Esophagus muscularis mucosa (tissue), 4 donors: ENCODE results near the gene ITPR2. TPM values are rescaled to one million over a fixed set of nuclear protein-coding genes. Genes with fewer than 3 reads are reported as not detected.
A peak's percentile ranks its signal among the peaks of the same experiment; 100 is the strongest.

Experiments
- DNase-seq: peaks from one replicate; pipeline ENCODE4 v3.0.0-alpha.2; 2017; ENCODE audit errors: extremely low spot score
- H3K27ac ChIP-seq, 4 donors: fragments of 200-600 bp; sonication (generic); replicated peaks in 1 of 4; 1 replicate in 3 of 4; 2 replicates in 1 of 4; pipeline ENCODE4 v1.5.1; 2016 to 2019; ENCODE audit warnings: mild to moderate bottlenecking in 1 of 4
- H3K27me3 ChIP-seq, 4 donors: fragments of 200-600 bp; sonication (generic); one replicate each; pipeline versions ENCODE4 v1.5.1 to v1.6.0; 2016 to 2019
- H3K36me3 ChIP-seq, 4 donors: fragments of 200-600 bp; sonication (generic); one replicate each; pipeline ENCODE4 v1.5.1; 2016 to 2019
- H3K4me1 ChIP-seq, 4 donors: fragments of 200-600 bp; sonication (generic); one replicate each; pipeline ENCODE4 v1.5.1; 2016 to 2019
- H3K4me3 ChIP-seq, 4 donors: fragments of 200-600 bp; sonication (generic); 1 replicate in 2 of 4; 2 replicates in 2 of 4; pipeline ENCODE4 v1.5.1; 2016 to 2019; ENCODE audit warnings: mild to moderate bottlenecking in 4 of 4, moderate library complexity in 1 of 4
- H3K9me3 ChIP-seq, 4 donors: fragments of 200-600 bp; sonication (generic); 1 replicate in 3 of 4; 2 replicates in 1 of 4; pipeline ENCODE4 v1.5.1; 2016 to 2019
- EP300 ChIP-seq: sonication (generic); formaldehyde crosslinking; IDR thresholded peaks from one replicate; pipeline ENCODE4 v1.6.1; 2017; ENCODE audit warnings: antibody characterized with exemption
- POLR2A ChIP-seq: fragments of 450-650 bp; IDR thresholded peaks from one replicate; pipeline ENCODE4 v1.6.1; 2017; ENCODE audit warnings: antibody characterized with exemption, moderate library complexity, mild to moderate bottlenecking, low read depth
- POLR2AphosphoS5 ChIP-seq, 2 donors: sonication (generic); formaldehyde crosslinking; IDR thresholded peaks; one replicate each; pipeline ENCODE4 v1.6.1; 2017; ENCODE audit warnings: antibody characterized with exemption in 2 of 2
- WGBS: methylation state at CpG from one replicate; pipeline ENCODE4 v1.1.5; 2018; 5-methylcytosine and 5-hydroxymethylcytosine counted together
- intact Hi-C: fragments of 100-400 bp; cut with DNase I; formaldehyde crosslinking; loops from one replicate; pipeline ENCODE4 v1.15.1; 2023
- total RNA-seq, 4 donors: library from RNA; depleted of rRNA; stranded (reverse); fragments of >200 nt; gene quantifications; one replicate each; pipeline versions ENCODE4 v1.1.0 to v1.2.1, GENCODE V29; 2016
- TF ChIP-seq, protein P1 (sequence below), 3 experiments: fragments of 200-600 bp in 2 of 3; fragments of 450-650 bp in 1 of 3; sonication (generic) in 2 of 3; IDR thresholded peaks; one replicate each; pipeline ENCODE4 v1.5.1; 2017 to 2019; ENCODE audit warnings: antibody characterized with exemption in 3 of 3, mild to moderate bottlenecking in 2 of 3, moderate library complexity in 1 of 3

Gene ITPR2
- total RNA-seq, 4 donors from 2014 or later = 23.7 to 26.6 (median 25.4) TPM

DNA sequence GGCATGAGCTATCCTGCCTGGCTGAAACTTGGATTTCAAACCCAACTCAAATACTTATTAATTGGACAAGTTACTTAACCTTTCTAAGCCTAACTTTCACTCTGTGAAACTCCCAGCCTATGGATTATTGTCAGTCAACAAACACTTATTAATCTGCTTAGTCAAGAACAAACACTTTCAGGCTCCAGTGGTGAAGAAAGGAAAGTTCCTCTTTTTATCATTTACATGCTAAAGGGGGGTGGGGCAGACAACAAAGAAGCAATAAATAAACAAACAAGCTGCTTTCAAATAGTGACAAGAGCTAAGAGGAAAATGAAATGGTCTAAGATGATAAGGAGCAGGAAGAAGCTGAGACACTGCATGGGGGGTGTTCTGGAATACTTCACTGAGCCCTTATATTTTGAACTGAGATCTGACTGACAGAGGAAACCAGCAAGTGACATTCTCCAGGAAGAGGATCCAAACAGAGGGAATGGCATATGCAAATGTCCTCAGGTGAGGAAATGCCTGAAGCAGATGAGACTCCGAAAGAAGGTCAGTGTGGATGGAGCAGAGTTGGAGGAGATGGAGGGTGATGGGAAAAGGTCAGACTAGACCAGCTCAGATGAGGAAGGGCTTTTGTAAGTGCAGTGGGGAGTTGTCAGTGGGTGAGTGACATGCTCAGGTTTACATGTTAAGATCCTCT is 259.6 kb downstream of the ITPR2 start:
- TF ChIP-seq EP300 = no peak
- TF ChIP-seq POLR2A = no peak
- TF ChIP-seq, protein P1, sequence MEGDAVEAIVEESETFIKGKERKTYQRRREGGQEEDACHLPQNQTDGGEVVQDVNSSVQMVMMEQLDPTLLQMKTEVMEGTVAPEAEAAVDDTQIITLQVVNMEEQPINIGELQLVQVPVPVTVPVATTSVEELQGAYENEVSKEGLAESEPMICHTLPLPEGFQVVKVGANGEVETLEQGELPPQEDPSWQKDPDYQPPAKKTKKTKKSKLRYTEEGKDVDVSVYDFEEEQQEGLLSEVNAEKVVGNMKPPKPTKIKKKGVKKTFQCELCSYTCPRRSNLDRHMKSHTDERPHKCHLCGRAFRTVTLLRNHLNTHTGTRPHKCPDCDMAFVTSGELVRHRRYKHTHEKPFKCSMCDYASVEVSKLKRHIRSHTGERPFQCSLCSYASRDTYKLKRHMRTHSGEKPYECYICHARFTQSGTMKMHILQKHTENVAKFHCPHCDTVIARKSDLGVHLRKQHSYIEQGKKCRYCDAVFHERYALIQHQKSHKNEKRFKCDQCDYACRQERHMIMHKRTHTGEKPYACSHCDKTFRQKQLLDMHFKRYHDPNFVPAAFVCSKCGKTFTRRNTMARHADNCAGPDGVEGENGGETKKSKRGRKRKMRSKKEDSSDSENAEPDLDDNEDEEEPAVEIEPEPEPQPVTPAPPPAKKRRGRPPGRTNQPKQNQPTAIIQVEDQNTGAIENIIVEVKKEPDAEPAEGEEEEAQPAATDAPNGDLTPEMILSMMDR (IDR thresholded peaks at IDR 0.05) = no peak
- TF ChIP-seq POLR2AphosphoS5 (IDR thresholded peaks at IDR 0.05) = no peak

DNA sequence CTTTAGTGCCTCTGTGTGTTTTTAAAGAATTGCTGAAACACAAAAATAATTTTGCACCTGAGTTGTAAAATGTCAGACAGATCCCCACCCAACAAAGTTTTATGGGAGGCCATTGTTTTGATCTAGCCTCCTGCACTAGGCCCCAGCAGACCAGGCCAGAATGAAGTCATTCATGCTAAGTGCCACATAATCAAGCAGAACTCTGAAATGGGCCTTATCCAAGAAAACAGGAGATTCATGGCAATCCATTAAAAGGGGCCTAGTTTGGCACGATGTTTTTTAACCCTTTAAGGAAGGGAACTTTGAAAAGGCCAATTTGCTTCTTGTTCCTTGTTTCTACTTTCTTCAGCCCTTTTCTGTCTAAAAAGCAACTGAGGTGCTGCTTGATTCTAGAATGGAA is 260.9 kb downstream of the ITPR2 start:
- TF ChIP-seq, protein P1 (IDR thresholded peaks at IDR 0.05) = no peak
- TF ChIP-seq POLR2A = no peak
- no peak for TF ChIP-seq POLR2AphosphoS5 (IDR thresholded peaks at IDR 0.05)
- no peak for TF ChIP-seq EP300
- intact Hi-C loops = no loop called here
- Histone ChIP-seq H3K36me3 (peaks cover 0 to 9% (median 3%) of the 10 kb centered on the region in 4 donors), H3K4me3 (no peak overlapping the region), H3K27me3 (no peaks in the 10 kb centered on the region), H3K27ac (no peak overlapping the region), H3K9me3 (no peaks in the 10 kb centered on the region), H3K4me1 (peaks cover 0 to 3% (median 2%) of the 10 kb centered on the region in 4 donors)
- 44% methylated on average over 1 of the region's 1 CpG for WGBS
- DNase-seq = peak; percentile 45

More for the DNA sequence above, 259.6 kb downstream of the ITPR2 start:
- H3K4me3 ChIP-seq = no peak overlapping the region
- H3K9me3 ChIP-seq = no peaks in the 10 kb centered on the region
- peaks cover 0 to 16% (median 6%) of the 10 kb centered on the region in 4 donors for H3K36me3 ChIP-seq
- 100% methylated on average over 1 of the region's 1 CpG for WGBS
- intact Hi-C loops = no loop called here
- H3K4me1 ChIP-seq = no peaks in the 10 kb centered on the region
- no peaks in the 10 kb centered on the region for H3K27me3 ChIP-seq
- no peak overlapping the region for H3K27ac ChIP-seq
- DNase-seq = no peak

- intact Hi-C loops = no loop called here
- Histone ChIP-seq H3K9me3 (no peaks in the 10 kb centered on the region), H3K27me3 (no peaks in the 10 kb centered on the region), H3K36me3 (peaks cover 0 to 3% (median 2%) of the 10 kb centered on the region in 4 donors), H3K4me1 (peaks cover 0 to 9% (median 7%) of the 10 kb centered on the region in 4 donors), H3K27ac (no peak overlapping the region), H3K4me3 (no peak overlapping the region)
- DNase-seq = peak; percentile 50
- no peak for TF ChIP-seq EP300
- TF ChIP-seq POLR2A = no peak
- no peak for TF ChIP-seq POLR2AphosphoS5 (IDR thresholded peaks at IDR 0.05)
- TF ChIP-seq, protein P1 (IDR thresholded peaks at IDR 0.05) = no peak
- 100% methylated on average over 3 of the region's 3 CpGs for WGBS
Measured at GRCh38 chr12:26571560-26571959, 261.4 kb downstream of the ITPR2 start.

GRCh38 chr12:26567126-26567525 is 265.9 kb downstream of the ITPR2 start:
- TF ChIP-seq POLR2A = no peak
- TF ChIP-seq POLR2AphosphoS5 (IDR thresholded peaks at IDR 0.05) = no peak
- TF ChIP-seq EP300 = no peak
- TF ChIP-seq, protein P1 (IDR thresholded peaks at IDR 0.05) = no peak
- intact Hi-C loops = no loop called here
- Histone ChIP-seq H3K4me1 (peaks cover 0 to 12% (median 10%) of the 10 kb centered on the region in 4 donors), H3K27me3 (no peaks in the 10 kb centered on the region), H3K27ac (no peak overlapping the region), H3K9me3 (no peaks in the 10 kb centered on the region), H3K36me3 (no peaks in the 10 kb centered on the region), H3K4me3 (no peak overlapping the region)
- 84% methylated on average over 2 of the region's 2 CpGs for WGBS
- no peak for DNase-seq
